H9 (cell line): Measurements from ENCODE around the gene RBM15. TPM values are rescaled to one million over a fixed set of nuclear protein-coding genes. Genes with fewer than 3 reads are reported as not detected.
A peak's percentile ranks its signal among the peaks of the same experiment; 100 is the strongest.

ENCODE experiments used
- DNase-seq: peaks from one replicate; pipeline ENCODE4 v3.0.0-alpha.2; 2017
- H2AFZ ChIP-seq: one replicate; pipeline ENCODE4 v1.6.1; 2013; ENCODE audit warnings: mild to moderate bottlenecking, low read length, control low read depth, moderate library complexity
- H2AK5ac ChIP-seq: 2 replicates; pipeline ENCODE4 v1.6.1; 2013; ENCODE audit warnings: low read length, control low read depth, mixed read lengths; ENCODE audit not compliant: insufficient read length
- H2BK120ac ChIP-seq: one replicate; pipeline ENCODE4 v1.6.1; 2013; ENCODE audit warnings: low read depth, mild to moderate bottlenecking, low read length, control low read depth, inconsistent platforms; ENCODE audit not compliant: poor library complexity, severe bottlenecking
- H2BK12ac ChIP-seq: 2 replicates; pipeline ENCODE4 v1.6.1; 2013; ENCODE audit warnings: low read length, control low read depth, mixed read lengths, low read depth; ENCODE audit not compliant: insufficient read length
- H2BK15ac ChIP-seq: 2 replicates; pipeline ENCODE4 v1.6.1; 2013; ENCODE audit warnings: low read depth, low read length, control low read depth
- H2BK20ac ChIP-seq: one replicate; pipeline ENCODE4 v1.6.1; 2013; ENCODE audit warnings: low read depth, mild to moderate bottlenecking, low read length, control low read depth, inconsistent platforms; ENCODE audit not compliant: poor library complexity, severe bottlenecking
- H2BK5ac ChIP-seq: 2 replicates; pipeline ENCODE4 v1.6.1; 2013; ENCODE audit warnings: low read length, control low read depth, mixed read lengths; ENCODE audit not compliant: insufficient read length
- H3K14ac ChIP-seq: 2 replicates; pipeline ENCODE4 v1.6.1; 2013; ENCODE audit warnings: low read length, control low read depth; ENCODE audit not compliant: insufficient read depth
- H3K18ac ChIP-seq: 2 replicates; pipeline ENCODE4 v1.6.1; 2013; ENCODE audit warnings: low read depth, mild to moderate bottlenecking, mixed read lengths, low read length, control low read depth; ENCODE audit not compliant: insufficient read length
- H3K23ac ChIP-seq: 2 replicates; pipeline ENCODE4 v1.6.1; 2013; ENCODE audit warnings: low read length, control low read depth, mixed read lengths, low read depth; ENCODE audit not compliant: insufficient read length
- H3K23me2 ChIP-seq: 2 replicates; pipeline ENCODE4 v1.6.1; 2013; ENCODE audit warnings: low read depth, mild to moderate bottlenecking, mixed read lengths, low read length, control low read depth; ENCODE audit not compliant: insufficient read length, poor library complexity, severe bottlenecking
- H3K27ac ChIP-seq: 2 replicates; pipeline ENCODE4 v1.5.1; 2013; ENCODE audit warnings: low read length, control low read depth, mixed read lengths, low read depth; ENCODE audit not compliant: insufficient read length
- H3K27me3 ChIP-seq: 2 replicates; pipeline ENCODE4 v1.6.1; 2013; ENCODE audit warnings: low read length, control low read depth, inconsistent platforms; ENCODE audit not compliant: insufficient read depth
- H3K4ac ChIP-seq: 2 replicates; pipeline ENCODE4 v1.6.1; 2013; ENCODE audit warnings: low read depth, mild to moderate bottlenecking, control low read depth, inconsistent platforms, low read length, moderate library complexity
- H3K4me1 ChIP-seq: 2 replicates; pipeline ENCODE4 v1.6.1; 2013; ENCODE audit warnings: low read length, control low read depth, inconsistent platforms; ENCODE audit not compliant: insufficient read depth
- H3K4me2 ChIP-seq: 2 replicates; pipeline ENCODE4 v1.6.1; 2013; ENCODE audit warnings: low read length, control low read depth, mixed read lengths; ENCODE audit not compliant: insufficient read length, insufficient read depth
- H3K56ac ChIP-seq: 2 replicates; pipeline ENCODE4 v1.6.1; 2013; ENCODE audit warnings: low read depth, mild to moderate bottlenecking, mixed read lengths, low read length, control low read depth; ENCODE audit not compliant: insufficient read length
- H3K79me1 ChIP-seq: 2 replicates; pipeline ENCODE4 v1.6.1; 2013; ENCODE audit warnings: low read depth, mild to moderate bottlenecking, moderate library complexity, low read length, control low read depth, inconsistent platforms; ENCODE audit not compliant: insufficient read depth, poor library complexity, severe bottlenecking
- H3K79me2 ChIP-seq: 2 replicates; pipeline ENCODE4 v1.6.1; 2013; ENCODE audit warnings: low read length, control low read depth, inconsistent platforms; ENCODE audit not compliant: insufficient read depth
- H3K9ac ChIP-seq: 2 replicates; pipeline ENCODE4 v1.6.1; 2013; ENCODE audit warnings: low read length, control low read depth, mixed read lengths; ENCODE audit not compliant: insufficient read length; ENCODE audit errors: extremely low read depth
- H3K9me3 ChIP-seq: one replicate; pipeline ENCODE4 v1.6.1; 2013; ENCODE audit warnings: low read depth, low read length, inconsistent platforms; ENCODE audit not compliant: control insufficient read depth
- H3T11ph ChIP-seq: one replicate; pipeline ENCODE4 v1.6.1; 2013; ENCODE audit warnings: mild to moderate bottlenecking, low read length, control low read depth, inconsistent platforms
- H4K20me1 ChIP-seq: one replicate; pipeline ENCODE4 v1.6.1; 2013; ENCODE audit not compliant: control insufficient read depth, insufficient read length, insufficient read depth
- H4K5ac ChIP-seq: 2 replicates; pipeline ENCODE4 v1.6.1; 2013; ENCODE audit warnings: low read depth, mild to moderate bottlenecking, mixed read lengths, low read length, control low read depth; ENCODE audit not compliant: insufficient read length
- H4K8ac ChIP-seq: replicated peaks from 2 replicates; pipeline ENCODE4 v1.6.1; 2013; ENCODE audit warnings: low read length, control low read depth, mixed read lengths, low read depth; ENCODE audit not compliant: insufficient read length
- H4K91ac ChIP-seq: 2 replicates; pipeline ENCODE4 v1.6.1; 2013; ENCODE audit warnings: low read depth, mild to moderate bottlenecking, moderate library complexity, mixed read lengths, low read length, control low read depth; ENCODE audit not compliant: insufficient read length
- H3K27ac Mint-ChIP-seq, 3 experiments: 2 replicates in 2 of 3; 3 replicates in 1 of 3; pipeline ENCODE4 v1.8.0; 2020 to 2021; ENCODE audit warnings: mixed read lengths in 3 of 3, mild to moderate bottlenecking in 1 of 3, moderate library complexity in 1 of 3
- H3K27me3 Mint-ChIP-seq: 2 replicates; pipeline ENCODE4 v1.8.0; 2021; ENCODE audit warnings: low read depth, mild to moderate bottlenecking, moderate library complexity, mixed read lengths
- H3K36me3 Mint-ChIP-seq, 3 experiments: 2 replicates in 2 of 3; 3 replicates in 1 of 3; pipeline ENCODE4 v1.8.0; 2020 to 2021; ENCODE audit warnings: low read depth in 3 of 3, mixed read lengths in 3 of 3; ENCODE audit not compliant: insufficient read depth in 1 of 3
- H3K4me1 Mint-ChIP-seq, 2 experiments: 2 replicates each; pipeline ENCODE4 v1.8.0; 2020; ENCODE audit warnings: mixed read lengths in 2 of 2
- H3K4me3 Mint-ChIP-seq, 2 experiments: 2 replicates in 1 of 2; 3 replicates in 1 of 2; pipeline ENCODE4 v1.8.0; 2020 to 2021; ENCODE audit warnings: mild to moderate bottlenecking in 2 of 2, mixed read lengths in 2 of 2, moderate library complexity in 1 of 2
- H3K9me3 Mint-ChIP-seq, 2 experiments: 2 replicates in 1 of 2; 3 replicates in 1 of 2; pipeline ENCODE4 v1.8.0; 2020; ENCODE audit warnings: mild to moderate bottlenecking in 2 of 2, mixed read lengths in 2 of 2, moderate library complexity in 1 of 2
- CTCF ChIP-seq: fragments of 200-600 bp; sonication (generic); conservative IDR thresholded peaks from 3 replicates; pipeline ENCODE4 v1.8.0; 2021; ENCODE audit warnings: antibody characterized with exemption, mild to moderate bottlenecking
- WGBS: extraction: QIAGEN DNeasy Blood & Tissue Kit; methylation state at CpG from one replicate; pipeline ENCODE4 v1.1.7; 2013; ENCODE audit warnings: missing lambda C conversion rate, low lambda C conversion rate, mixed read lengths; ENCODE audit not compliant: insufficient read length; ENCODE audit errors: extremely low coverage; 5-methylcytosine and 5-hydroxymethylcytosine counted together
- total RNA-seq: library from RNA; stranded (reverse); gene quantifications from 2 replicates; pipeline ENCODE4 v1.2.1, GENCODE V29; 2021

The RBM15 gene
- total RNA-seq, 1 experiment from 2014 or later, result 62.0 TPM

GRCh38 chr1:110344152-110344551, 5.0 kb downstream of the RBM15 start:
- Histone ChIP-seq H2BK20ac (no peak overlapping the region), H4K8ac (no peak overlapping the region), H3K9ac (no peak overlapping the region), H4K5ac (no peak overlapping the region), H2AFZ (no peak overlapping the region), H3K23ac (no peak overlapping the region), H2BK15ac (no peak overlapping the region), H2AK5ac (no peak overlapping the region), H3K27ac (no peak overlapping the region), H3K4me1 (peaks cover 6% of the 10 kb centered on the region; the same call in 1 of the 2 replicates), H2BK5ac (no peak overlapping the region), H3K79me1 (no peaks in the 10 kb centered on the region), H3K4ac (no peak overlapping the region), H3K23me2 (peaks cover 10% of the 10 kb centered on the region), H4K20me1 (no peaks in the 10 kb centered on the region), H2BK120ac (no peak overlapping the region), H4K91ac (no peak overlapping the region), H3K4me2 (no peak overlapping the region), H3K9me3 (no peaks in the 10 kb centered on the region), H3K27me3 (no peaks in the 10 kb centered on the region), H3K18ac (no peak overlapping the region), H3K79me2 (peaks cover 50% of the 10 kb centered on the region), H3K56ac (no peak overlapping the region), H3T11ph (no peak overlapping the region), H2BK12ac (no peak overlapping the region), H3K14ac (no peak overlapping the region)
- H3K27ac Mint-ChIP-seq, result no peak overlapping the region
- peaks cover 78 to 83% of the 10 kb centered on the region in 2 experiments for H3K4me1 Mint-ChIP-seq
- no peaks in the 10 kb centered on the region for H3K27me3 Mint-ChIP-seq
- H3K4me3 Mint-ChIP-seq, result peak overlapping the region; percentile 40 to 59
- no peaks in the 10 kb centered on the region for H3K9me3 Mint-ChIP-seq
- peaks cover 41 to 72% (median 69%) of the 10 kb centered on the region in 3 experiments for H3K36me3 Mint-ChIP-seq
- DNase-seq, result no peak
- no peak for TF ChIP-seq CTCF
- WGBS, result no CpG with 5 or more reads among the region's 3 CpGs
